ENCODE results near the gene TMEM50A.
"Not testable (repeated sequence)": the region's sequence is repeated elsewhere in the genome, so short reads cannot be mapped to it uniquely, and the experiment has no call there.

Gene TMEM50A

GRCh38 chr1:25388691-25389090 lies 50.6 kb downstream of the TMEM50A start:
- DNase-seq = not testable (repeated sequence)

GRCh38 chr1:25389721-25390120 lies 51.6 kb downstream of the TMEM50A start:
- not testable (repeated sequence) for DNase-seq

GRCh38 chr1:25392841-25393240 lies 54.7 kb downstream of the TMEM50A start:
- peak; percentile 33 for DNase-seq

GRCh38 chr1:25397549-25397948 lies 59.4 kb downstream of the TMEM50A start:
- DNase-seq = not testable (repeated sequence)

GRCh38 chr1:25398079-25398478 lies 59.9 kb downstream of the TMEM50A start:
- not testable (repeated sequence) for DNase-seq

- not testable (repeated sequence) for DNase-seq
These were observed 65.0 kb downstream of the TMEM50A start for GRCh38 chr1:25402947-25403803.

GRCh38 chr1:25405731-25406305 lies 67.7 kb downstream of the TMEM50A start:
- not testable (repeated sequence) for DNase-seq

GRCh38 chr1:25409641-25410427 lies 71.7 kb downstream of the TMEM50A start:
- DNase-seq = not testable (repeated sequence)
